Measurements from ENCODE around the gene EFCAB6.

EFCAB6 gene

GRCh38 chr22:43828998-43829782, 17.1 kb upstream of the EFCAB6 start:
- DNase-seq, result no peak

- DNase-seq, result no peak
Observed at GRCh38 chr22:43828725-43828997, 16.6 kb upstream of the EFCAB6 start.

GRCh38 chr22:43827926-43828724, 16.0 kb upstream of the EFCAB6 start:
- DNase-seq, result no peak

GRCh38 chr22:43827003-43827735, 15.1 kb upstream of the EFCAB6 start:
- DNase-seq, result no peak

GRCh38 chr22:43826142-43827002, 14.3 kb upstream of the EFCAB6 start:
- DNase-seq, result peak in 3 of 4 experiments; percentile 7 to 23 (median 22)

- DNase-seq, result no peak
Observed at GRCh38 chr22:43825651-43826050, 13.5 kb upstream of the EFCAB6 start.

GRCh38 chr22:43824724-43825420, 12.8 kb upstream of the EFCAB6 start:
- no peak for DNase-seq

- no peak for DNase-seq
Observed at GRCh38 chr22:43823911-43824665, 12.0 kb upstream of the EFCAB6 start.

GRCh38 chr22:43823353-43823908, 11.3 kb upstream of the EFCAB6 start:
- no peak for DNase-seq

GRCh38 chr22:43821606-43822425, 9.7 kb upstream of the EFCAB6 start:
- DNase-seq, result no peak

- DNase-seq, result no peak
Observed at GRCh38 chr22:43820651-43821305, 8.7 kb upstream of the EFCAB6 start.

- no peak for DNase-seq
Observed at GRCh38 chr22:43819931-43820640, 8.0 kb upstream of the EFCAB6 start.

GRCh38 chr22:43819421-43819921, 7.4 kb upstream of the EFCAB6 start:
- no peak for DNase-seq

- no peak for DNase-seq
Observed at GRCh38 chr22:43818981-43819380, 6.9 kb upstream of the EFCAB6 start.

GRCh38 chr22:43817402-43817801, 5.3 kb upstream of the EFCAB6 start:
- no peak for DNase-seq

GRCh38 chr22:43814264-43814663, 2.2 kb upstream of the EFCAB6 start:
- no peak for DNase-seq

GRCh38 chr22:43812890-43813289, 785 bp upstream of the EFCAB6 start:
- DNase-seq, result peak in 2 of 4 experiments; percentile 4

- DNase-seq, result peak; percentile 2 to 24 (median 18)
Observed at GRCh38 chr22:43811777-43812148, 342 bp downstream of the EFCAB6 start.
